Progenitor cell of endocrine pancreas (in vitro differentiated cells): ENCODE measurements around the gene BDH1. TPM values are rescaled to one million over a fixed set of nuclear protein-coding genes. Genes with fewer than 3 reads are reported as not detected.

ENCODE experiments used
- DNase-seq: peaks from one replicate; pipeline ENCODE4 v3.0.0; 2021; ENCODE audit warnings: low spot score; ENCODE audit not compliant: unreplicated experiment
- H3K27ac Mint-ChIP-seq: 2 replicates; pipeline ENCODE4 v1.8.0; 2021; ENCODE audit warnings: mild to moderate bottlenecking, moderate library complexity, mixed read lengths
- H3K27me3 Mint-ChIP-seq: 2 replicates; pipeline ENCODE4 v1.8.0; 2021; ENCODE audit warnings: mixed read lengths
- H3K36me3 Mint-ChIP-seq: 2 replicates; pipeline ENCODE4 v1.8.0; 2022; ENCODE audit warnings: mixed read lengths; ENCODE audit not compliant: insufficient read depth
- H3K4me1 Mint-ChIP-seq: 2 replicates; pipeline ENCODE4 v1.8.0; 2021; ENCODE audit warnings: low read depth, mixed read lengths
- H3K4me3 Mint-ChIP-seq: 2 replicates; pipeline ENCODE4 v1.8.0; 2021; ENCODE audit warnings: low read depth, mild to moderate bottlenecking, moderate library complexity, mixed read lengths
- H3K9me3 Mint-ChIP-seq: 2 replicates; pipeline ENCODE4 v1.8.0; 2021; ENCODE audit warnings: low read depth, mixed read lengths
- CTCF ChIP-seq: fragments of 200-600 bp; sonication (generic); IDR thresholded peaks from one replicate; pipeline ENCODE4 v1.5.0; 2021; ENCODE audit warnings: antibody characterized with exemption, mild to moderate bottlenecking; ENCODE audit not compliant: unreplicated experiment
- total RNA-seq: library from RNA; stranded (reverse); gene quantifications from 2 replicates; pipeline ENCODE4 v1.2.1, GENCODE V29; 2021

BDH1 gene
- total RNA-seq, 1 donor from 2014 or later, result 41.9 TPM

DNA sequence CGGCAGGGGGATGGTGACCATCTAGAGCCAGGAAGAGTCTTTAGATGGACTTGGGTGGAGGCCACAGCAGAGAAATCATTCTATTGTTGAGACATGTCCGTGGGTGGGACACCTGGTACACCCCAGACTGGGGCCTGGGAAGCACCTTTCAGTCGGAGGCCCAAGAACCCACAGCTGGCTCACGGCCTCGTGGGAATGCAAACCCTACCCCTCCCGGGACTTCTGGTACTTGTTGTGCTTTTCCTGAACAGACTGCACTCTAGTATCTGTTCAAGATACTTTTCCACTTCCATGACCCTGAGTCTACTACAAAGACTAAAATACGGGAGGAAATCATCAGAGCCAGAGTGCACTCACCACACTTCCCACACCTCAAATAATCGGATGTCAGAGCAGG is 60.7 kb downstream of the BDH1 start:
- DNase-seq, result no peak
- peaks cover 4% of the 10 kb centered on the region for H3K9me3 Mint-ChIP-seq
- H3K27ac Mint-ChIP-seq, result no peak overlapping the region
- H3K27me3 Mint-ChIP-seq, result no peaks in the 10 kb centered on the region
- peaks cover 9% of the 10 kb centered on the region for H3K4me1 Mint-ChIP-seq
- no peak for TF ChIP-seq CTCF
- no peak overlapping the region for H3K4me3 Mint-ChIP-seq
- H3K36me3 Mint-ChIP-seq, result no peaks in the 10 kb centered on the region

DNA sequence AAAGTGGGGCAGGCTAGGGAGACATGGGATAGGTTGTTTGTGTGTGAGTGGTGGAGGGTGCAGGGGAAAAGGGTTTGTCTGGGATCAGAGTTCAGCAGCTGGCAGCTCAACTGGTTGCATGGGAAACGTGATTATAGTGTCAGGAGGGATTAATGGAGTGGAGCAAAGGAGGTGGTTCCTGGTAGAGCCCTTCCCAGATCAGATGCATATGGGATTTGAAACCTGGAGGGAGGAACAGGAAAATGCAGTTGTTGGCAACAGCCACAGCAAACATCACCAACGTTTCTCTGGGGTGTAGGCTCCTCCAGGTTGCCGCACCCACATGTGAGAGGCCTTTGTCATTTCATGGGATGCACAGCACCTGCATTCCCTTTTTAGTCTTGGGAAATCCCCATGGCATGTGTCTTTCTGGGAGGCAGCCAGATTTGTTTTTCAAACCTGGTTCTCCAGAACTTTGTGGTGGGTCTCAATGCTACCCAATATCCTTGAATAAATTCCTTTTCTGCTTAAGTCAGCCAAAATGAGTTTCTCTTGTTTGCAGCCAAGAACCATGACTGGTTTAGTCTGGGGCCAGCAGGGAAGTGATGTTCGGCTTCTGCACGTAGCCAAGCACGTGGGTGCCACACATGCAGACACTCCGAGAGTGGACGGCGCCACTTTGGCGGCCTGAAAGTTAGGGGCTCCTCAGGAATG is 61.3 kb downstream of the BDH1 start:
- Mint-ChIP-seq H3K4me3 (no peak overlapping the region), H3K27me3 (no peaks in the 10 kb centered on the region), H3K4me1 (peaks cover 9% of the 10 kb centered on the region), H3K9me3 (no peaks in the 10 kb centered on the region), H3K36me3 (no peaks in the 10 kb centered on the region), H3K27ac (no peak overlapping the region)
- DNase-seq, result no peak
- no peak for TF ChIP-seq CTCF

DNA sequence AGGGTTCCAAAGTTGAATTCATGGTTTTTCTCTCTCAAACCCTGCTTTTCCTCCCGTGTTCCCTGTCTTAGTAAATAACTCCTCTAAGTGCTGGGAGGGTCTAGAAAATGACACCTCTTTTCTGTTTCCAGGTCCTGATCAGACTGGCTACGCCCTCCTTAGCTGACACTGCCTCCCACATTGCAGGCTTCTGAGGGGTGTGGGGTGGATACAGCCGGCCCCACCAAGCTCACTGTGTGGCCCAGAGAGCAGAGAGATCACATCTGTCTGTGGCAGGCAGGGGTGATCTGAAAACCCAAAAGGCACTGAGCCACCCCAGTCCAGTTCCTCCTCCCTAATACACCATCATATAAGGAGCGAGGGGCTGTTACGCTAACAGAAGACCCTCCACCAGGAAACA is 62.7 kb downstream of the BDH1 start:
- no peak for TF ChIP-seq CTCF
- Mint-ChIP-seq H3K27ac (no peak overlapping the region), H3K4me1 (peaks cover 9% of the 10 kb centered on the region), H3K9me3 (no peaks in the 10 kb centered on the region), H3K36me3 (no peaks in the 10 kb centered on the region), H3K27me3 (no peaks in the 10 kb centered on the region), H3K4me3 (no peak overlapping the region)
- DNase-seq, result no peak

GRCh38 chr3:197491923-197492664 is 63.7 kb downstream of the BDH1 start:
- Mint-ChIP-seq H3K27ac (no peak overlapping the region), H3K36me3 (no peaks in the 10 kb centered on the region), H3K4me1 (peaks cover 9% of the 10 kb centered on the region), H3K9me3 (no peaks in the 10 kb centered on the region), H3K4me3 (no peak overlapping the region), H3K27me3 (no peaks in the 10 kb centered on the region)
- TF ChIP-seq CTCF, result no peak
- DNase-seq, result no peak

GRCh38 chr3:197491478-197491877 is 64.3 kb downstream of the BDH1 start:
- Mint-ChIP-seq H3K4me1 (peaks cover 9% of the 10 kb centered on the region), H3K4me3 (no peak overlapping the region), H3K27me3 (no peaks in the 10 kb centered on the region), H3K27ac (no peak overlapping the region), H3K36me3 (no peaks in the 10 kb centered on the region), H3K9me3 (no peaks in the 10 kb centered on the region)
- DNase-seq, result no peak
- TF ChIP-seq CTCF, result no peak
